Measurements from ENCODE around the gene NLRP7.

- TF ChIP-seq, protein P1, sequence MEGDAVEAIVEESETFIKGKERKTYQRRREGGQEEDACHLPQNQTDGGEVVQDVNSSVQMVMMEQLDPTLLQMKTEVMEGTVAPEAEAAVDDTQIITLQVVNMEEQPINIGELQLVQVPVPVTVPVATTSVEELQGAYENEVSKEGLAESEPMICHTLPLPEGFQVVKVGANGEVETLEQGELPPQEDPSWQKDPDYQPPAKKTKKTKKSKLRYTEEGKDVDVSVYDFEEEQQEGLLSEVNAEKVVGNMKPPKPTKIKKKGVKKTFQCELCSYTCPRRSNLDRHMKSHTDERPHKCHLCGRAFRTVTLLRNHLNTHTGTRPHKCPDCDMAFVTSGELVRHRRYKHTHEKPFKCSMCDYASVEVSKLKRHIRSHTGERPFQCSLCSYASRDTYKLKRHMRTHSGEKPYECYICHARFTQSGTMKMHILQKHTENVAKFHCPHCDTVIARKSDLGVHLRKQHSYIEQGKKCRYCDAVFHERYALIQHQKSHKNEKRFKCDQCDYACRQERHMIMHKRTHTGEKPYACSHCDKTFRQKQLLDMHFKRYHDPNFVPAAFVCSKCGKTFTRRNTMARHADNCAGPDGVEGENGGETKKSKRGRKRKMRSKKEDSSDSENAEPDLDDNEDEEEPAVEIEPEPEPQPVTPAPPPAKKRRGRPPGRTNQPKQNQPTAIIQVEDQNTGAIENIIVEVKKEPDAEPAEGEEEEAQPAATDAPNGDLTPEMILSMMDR (IDR thresholded peaks at IDR 0.05; ENCODE audit: low read length), result no peak
- no peak for TF ChIP-seq EZH2 (IDR thresholded peaks at IDR 0.05; ENCODE audit: borderline replicate concordance, low read length)
Observed at GRCh38 chr19:54893406-54893805, 53.9 kb downstream of the NLRP7 start.

All from OCI-LY1 (cell line).